ENCODE results near the gene FAM50A.

Gene FAM50A

DNA sequence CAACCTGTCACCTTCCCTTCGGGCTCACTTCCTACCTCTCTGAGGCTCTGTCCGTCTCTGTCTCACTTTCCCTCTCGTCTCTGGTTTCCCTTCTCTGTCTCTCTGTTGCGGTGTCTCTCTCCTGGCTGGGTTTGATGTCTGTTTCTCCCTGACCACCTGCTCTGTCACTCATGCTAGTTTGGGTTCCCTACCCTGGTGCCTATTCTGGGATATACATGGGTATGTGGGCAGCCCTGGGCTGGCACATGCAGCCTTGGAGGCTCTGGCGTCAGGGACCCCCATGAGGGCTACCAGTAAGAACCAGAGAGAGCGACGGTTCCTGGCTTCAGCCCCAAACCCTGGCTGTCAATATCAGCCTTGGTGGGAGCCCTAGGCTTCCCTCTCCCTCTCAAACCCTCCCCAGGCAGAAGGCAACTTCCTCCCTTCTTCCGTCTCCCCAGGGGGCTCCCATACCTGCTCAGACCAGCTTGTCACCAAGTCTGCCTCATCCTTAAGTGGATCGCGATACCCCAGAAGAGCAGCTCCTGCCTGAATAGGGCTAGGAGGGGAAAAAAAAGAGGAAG is 35.2 kb upstream of the FAM50A start:
- no peak overlapping the region for H3K9ac ChIP-seq (ENCODE audit: low read length)
- no peak overlapping the region for H3K4me3 ChIP-seq (ENCODE audit: insufficient read depth, low read length, poor library complexity, severe bottlenecking)
- H2AFZ ChIP-seq (ENCODE audit: low read depth, low read length, severe bottlenecking), result no peak overlapping the region
- H3K9me3 ChIP-seq (ENCODE audit: insufficient read depth, low read length), result no peaks in the 10 kb centered on the region
- no peaks in the 10 kb centered on the region for H4K20me1 ChIP-seq (ENCODE audit: low read depth, low read length)
- no peaks in the 10 kb centered on the region for H3K27me3 ChIP-seq (ENCODE audit: low read length)
- H3K4me2 ChIP-seq (ENCODE audit: low read depth, low read length, poor library complexity, severe bottlenecking), result no peak overlapping the region
- H3K27ac ChIP-seq (ENCODE audit: low read depth, low read length), result no peak overlapping the region
- 0 out of 2 replicates have a peak, but pooled peaks cover 6% of the 10 kb centered on the region for H3F3A ChIP-seq (ENCODE audit: insufficient read depth)
- H3K9me2 ChIP-seq (replicated peaks; ENCODE audit: insufficient read depth, low read length), result no peaks in the 10 kb centered on the region
- no peak for TF ChIP-seq EZH2phosphoT487 (conservative IDR thresholded peaks at IDR 0.05; ENCODE audit: low read length)
- TF ChIP-seq, protein P1, sequence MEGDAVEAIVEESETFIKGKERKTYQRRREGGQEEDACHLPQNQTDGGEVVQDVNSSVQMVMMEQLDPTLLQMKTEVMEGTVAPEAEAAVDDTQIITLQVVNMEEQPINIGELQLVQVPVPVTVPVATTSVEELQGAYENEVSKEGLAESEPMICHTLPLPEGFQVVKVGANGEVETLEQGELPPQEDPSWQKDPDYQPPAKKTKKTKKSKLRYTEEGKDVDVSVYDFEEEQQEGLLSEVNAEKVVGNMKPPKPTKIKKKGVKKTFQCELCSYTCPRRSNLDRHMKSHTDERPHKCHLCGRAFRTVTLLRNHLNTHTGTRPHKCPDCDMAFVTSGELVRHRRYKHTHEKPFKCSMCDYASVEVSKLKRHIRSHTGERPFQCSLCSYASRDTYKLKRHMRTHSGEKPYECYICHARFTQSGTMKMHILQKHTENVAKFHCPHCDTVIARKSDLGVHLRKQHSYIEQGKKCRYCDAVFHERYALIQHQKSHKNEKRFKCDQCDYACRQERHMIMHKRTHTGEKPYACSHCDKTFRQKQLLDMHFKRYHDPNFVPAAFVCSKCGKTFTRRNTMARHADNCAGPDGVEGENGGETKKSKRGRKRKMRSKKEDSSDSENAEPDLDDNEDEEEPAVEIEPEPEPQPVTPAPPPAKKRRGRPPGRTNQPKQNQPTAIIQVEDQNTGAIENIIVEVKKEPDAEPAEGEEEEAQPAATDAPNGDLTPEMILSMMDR (IDR thresholded peaks at IDR 0.05; ENCODE audit: insufficient read depth, low read length, poor library complexity, severe bottlenecking), result no peak
- no peaks in the 10 kb centered on the region for H3K36me3 ChIP-seq (ENCODE audit: low read length)
- no peaks in the 10 kb centered on the region for H3K79me2 ChIP-seq (ENCODE audit: insufficient read depth, low read length)

DNA sequence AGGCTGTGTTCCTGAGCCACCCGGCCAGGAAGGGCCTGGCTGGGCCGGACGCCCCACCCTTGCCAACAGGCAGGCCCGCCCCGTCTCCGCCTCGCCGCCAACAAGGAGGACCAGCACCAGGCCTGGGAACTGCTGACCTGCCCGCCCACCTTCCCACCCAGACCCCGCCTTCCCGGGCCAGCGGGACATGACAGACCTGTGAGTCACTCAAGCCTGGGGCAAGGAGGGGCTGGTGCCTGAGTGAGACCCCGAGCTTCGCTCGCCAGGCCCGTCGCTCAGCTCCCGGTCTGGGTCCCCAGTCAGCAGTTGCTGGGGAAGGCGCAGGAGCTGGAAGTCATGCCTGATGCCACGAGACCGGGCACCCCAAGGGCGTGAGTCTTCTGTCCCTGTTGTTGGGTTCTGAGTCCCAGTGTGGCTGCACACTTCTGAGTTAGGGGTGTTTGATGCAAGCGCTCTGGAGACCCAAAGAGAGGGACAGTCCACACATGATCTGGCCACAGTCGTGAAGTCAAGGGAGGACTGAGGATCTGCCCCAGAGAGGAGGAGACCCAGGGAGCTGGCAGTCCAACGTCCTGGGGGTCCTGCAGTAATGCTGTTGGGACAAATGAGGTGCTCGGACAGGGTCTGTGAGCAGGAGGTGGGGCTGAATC is 34.6 kb upstream of the FAM50A start, which contains the start of gene DNASE1L1:
TSS of gene DNASE1L1 (minus strand) at position 33 of the 650 bp plus-strand sequence. CDS start 3,686 bp downstream, outside the sequence.
- Histone ChIP-seq H3K4me3 (ENCODE audit: insufficient read depth, low read length, poor library complexity, severe bottlenecking) (no peak within 1 kb of the TSS), H3K27me3 (ENCODE audit: low read length) (no peaks in the 10 kb centered on the region), H3F3A (ENCODE audit: insufficient read depth) (0 out of 2 replicates have a peak, but pooled peaks cover 5% of the 10 kb centered on the region), H3K9me3 (ENCODE audit: insufficient read depth, low read length) (no peaks in the 10 kb centered on the region), H3K4me2 (ENCODE audit: low read depth, low read length, poor library complexity, severe bottlenecking) (no peak within 1 kb of the TSS), H2AFZ (ENCODE audit: low read depth, low read length, severe bottlenecking) (no peak within 1 kb of the TSS), H3K9me2 (replicated peaks; ENCODE audit: insufficient read depth, low read length) (no peaks in the 10 kb centered on the region), H4K20me1 (ENCODE audit: low read depth, low read length) (no peaks in the 10 kb centered on the region), H3K79me2 (ENCODE audit: insufficient read depth, low read length) (no peaks in the 10 kb centered on the region), H3K27ac (ENCODE audit: low read depth, low read length) (no peak within 1 kb of the TSS), H3K9ac (ENCODE audit: low read length) (no peak within 1 kb of the TSS), H3K36me3 (ENCODE audit: low read length) (no peaks in the 10 kb centered on the region)
- TF ChIP-seq, protein P1 (IDR thresholded peaks at IDR 0.05; ENCODE audit: insufficient read depth, low read length, poor library complexity, severe bottlenecking), result no peak
- no peak for TF ChIP-seq EZH2phosphoT487 (conservative IDR thresholded peaks at IDR 0.05; ENCODE audit: low read length)

DNA sequence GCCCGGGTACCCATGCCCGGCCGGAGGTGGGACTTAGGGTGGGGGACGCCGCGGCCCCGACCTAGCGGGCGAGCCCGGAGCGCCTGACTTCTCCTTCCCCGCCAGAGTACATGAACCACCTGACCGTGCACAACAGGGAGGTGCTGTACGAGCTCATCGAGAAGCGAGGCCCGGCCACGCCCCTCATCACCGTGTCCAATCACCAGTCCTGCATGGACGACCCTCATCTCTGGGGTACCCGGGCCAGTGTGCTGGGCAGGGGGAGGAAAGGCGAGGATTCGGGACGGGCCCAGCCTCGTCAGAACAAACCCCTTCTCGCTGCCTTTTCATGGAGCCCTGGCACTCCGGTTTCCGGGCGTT is 32.0 kb upstream of the FAM50A start:
- Histone ChIP-seq H3K79me2 (ENCODE audit: insufficient read depth, low read length) (no peaks in the 10 kb centered on the region), H3K9me3 (ENCODE audit: insufficient read depth, low read length) (no peaks in the 10 kb centered on the region), H3K9ac (ENCODE audit: low read length) (peak overlapping the region; percentile 98), H2AFZ (ENCODE audit: low read depth, low read length, severe bottlenecking) (peak overlapping the region; percentile 66), H3K27me3 (ENCODE audit: low read length) (no peaks in the 10 kb centered on the region), H3K4me2 (ENCODE audit: low read depth, low read length, poor library complexity, severe bottlenecking) (peak overlapping the region; percentile 92), H3K4me3 (ENCODE audit: insufficient read depth, low read length, poor library complexity, severe bottlenecking) (peak overlapping the region; percentile 71), H3K36me3 (ENCODE audit: low read length) (no peaks in the 10 kb centered on the region), H4K20me1 (ENCODE audit: low read depth, low read length) (no peaks in the 10 kb centered on the region), H3K9me2 (replicated peaks; ENCODE audit: insufficient read depth, low read length) (no peaks in the 10 kb centered on the region), H3F3A (ENCODE audit: insufficient read depth) (0 out of 2 replicates have a peak, but pooled peaks cover 5% of the 10 kb centered on the region), H3K27ac (ENCODE audit: low read depth, low read length) (peak overlapping the region; percentile 79)
- TF ChIP-seq EZH2phosphoT487 (conservative IDR thresholded peaks at IDR 0.05; ENCODE audit: low read length), result no peak
- TF ChIP-seq, protein P1 (IDR thresholded peaks at IDR 0.05; ENCODE audit: insufficient read depth, low read length, poor library complexity, severe bottlenecking), result no peak
